Left cardiac atrium (tissue), 4 donors: ENCODE measurements around the gene MAML2. TPM values are rescaled to one million over a fixed set of nuclear protein-coding genes. Genes with fewer than 3 reads are reported as not detected.

Source experiments
- ATAC-seq, 2 donors: fragments of 200-7000 bp; cut with Tn5 transposase; one replicate each; pipeline ENCODE4 v1.9.1; 2020; ENCODE audit warnings: mild to moderate bottlenecking in 2 of 2, moderate library complexity in 2 of 2
- DNase-seq: peaks from one replicate; pipeline ENCODE4 v3.0.0-alpha.2; 2020
- intact Hi-C, 2 donors: fragments of 100-400 bp; cut with DNase I; formaldehyde crosslinking; loops; one replicate each; pipeline versions ENCODE4 v1.14.1 to v1.15.1; 2022 to 2023
- total RNA-seq, 2 donors: library from RNA; stranded (reverse); fragmentation: NEBNext Ultra II Directional; extraction: Animal tissue kit (Norgen Biotek cat#: 25700); gene quantifications; one replicate each; pipeline ENCODE4 v1.2.1, GENCODE V29; 2021
- donor health status: DM: no; HTN: yes; CAD: no.
- donor health status: DM: no; HTN: yes; CAD: no; lungs with severe emphysema.
- donor health status: DM: yes; HTN: yes; CAD: no.
- donor health status: Dilated cardiomyopathy.

The MAML2 gene
- total RNA-seq, 2 donors from 2014 or later: 6.8 to 9.3 TPM

DNA sequence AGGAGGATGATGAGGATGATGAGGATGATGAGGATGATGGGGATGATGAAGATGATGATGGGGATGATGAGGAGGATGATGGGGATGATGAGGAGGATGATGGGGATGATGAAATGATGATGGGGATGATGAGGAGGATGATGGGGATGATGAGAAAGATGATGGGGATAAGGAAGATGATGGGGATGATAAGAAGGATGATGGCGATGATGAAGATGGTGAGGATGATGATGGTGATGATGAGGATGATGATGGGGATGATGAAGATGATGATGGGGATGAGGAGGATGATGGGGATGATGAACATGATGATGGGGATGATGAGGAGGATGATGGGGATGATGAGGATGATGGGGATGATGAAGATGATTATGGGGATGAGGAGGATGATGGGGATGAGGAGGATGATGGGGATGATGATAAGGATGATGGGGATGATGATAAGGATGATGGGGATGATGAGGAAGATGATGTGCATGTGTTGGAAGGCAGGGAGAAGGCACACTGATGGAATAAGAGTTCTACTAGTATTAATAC, 340.2 kb downstream of the MAML2 start:
- no peak for ATAC-seq

DNA sequence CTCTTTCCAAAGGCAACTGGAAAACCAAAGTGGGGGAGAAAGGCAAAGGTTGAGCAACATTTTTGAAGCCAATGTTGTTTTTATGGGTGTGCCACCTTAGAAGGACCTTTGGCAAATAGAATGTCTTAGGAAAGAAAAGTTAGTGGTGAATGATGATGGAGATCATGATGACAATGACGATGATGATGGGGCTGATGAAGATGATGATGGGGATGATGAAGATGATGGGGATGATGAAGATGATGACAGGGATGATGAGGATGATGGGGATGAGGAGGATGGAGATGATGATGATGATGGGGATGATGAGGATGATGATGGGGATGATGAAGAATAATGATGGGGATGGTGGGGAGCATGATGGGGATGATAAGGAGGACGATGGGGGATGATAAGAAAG, 340.7 kb downstream of the MAML2 start:
- ATAC-seq (no peak), DNase-seq (no peak)
- intact Hi-C loops: no loop called here

More for the DNA sequence above, 340.2 kb downstream of the MAML2 start:
- intact Hi-C loops: no loop called here
- DNase-seq: no peak

DNA sequence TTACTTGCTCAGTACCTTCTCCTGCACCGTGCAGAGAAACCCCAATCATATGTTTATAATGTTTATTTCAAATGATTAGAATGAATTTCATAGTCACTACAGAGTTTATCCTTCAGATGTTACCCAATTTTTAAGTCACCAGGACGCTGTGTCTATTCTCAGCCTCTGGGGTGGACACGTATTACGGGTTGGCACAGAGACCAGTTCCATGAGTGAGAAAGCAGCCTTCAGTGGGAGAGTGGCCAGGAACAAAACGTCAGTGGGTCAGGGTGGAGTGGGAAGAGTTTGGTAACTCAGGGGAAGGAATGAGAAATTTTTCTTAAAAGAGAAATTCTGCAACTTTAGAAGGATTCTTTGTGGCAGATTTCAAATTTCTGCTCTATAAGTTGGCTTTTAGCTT, 342.0 kb downstream of the MAML2 start:
- intact Hi-C loops: no loop called here
- ATAC-seq (peak; percentile 99), DNase-seq (peak; percentile 88)

DNA sequence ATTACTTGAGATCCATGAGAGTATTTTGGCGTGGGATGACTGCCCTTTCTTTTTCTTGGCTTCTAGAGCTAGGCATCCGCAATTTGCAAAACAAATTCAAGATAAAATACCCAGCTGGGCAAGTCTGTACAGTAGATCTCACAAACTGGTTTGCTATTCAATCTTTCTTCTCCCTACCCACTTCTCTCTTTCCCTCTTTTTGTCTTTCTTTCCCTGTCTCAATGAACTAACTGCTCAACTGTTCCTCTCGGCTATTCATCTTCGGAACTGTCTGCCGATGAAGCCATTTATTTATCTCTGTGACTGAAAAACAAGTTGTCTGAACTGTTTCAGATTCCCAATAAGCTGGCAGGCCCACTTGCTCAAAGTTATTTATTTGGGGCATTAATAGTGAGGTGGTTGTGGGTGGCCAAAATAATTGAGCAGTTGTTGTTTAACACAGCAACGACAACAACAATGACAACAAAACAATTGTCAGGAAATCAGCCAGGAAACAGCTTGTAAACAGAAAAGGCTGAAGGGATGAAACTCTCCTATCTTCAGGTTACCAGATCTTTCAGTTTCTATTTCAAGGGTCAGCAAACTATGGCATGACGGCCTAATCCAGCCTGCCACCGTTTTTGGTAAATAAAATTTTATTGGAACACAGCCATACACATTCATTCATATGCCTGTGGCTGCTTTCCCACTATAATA, 343.1 kb downstream of the MAML2 start:
- ATAC-seq (peak in 1 of 2 donors; percentile 39), DNase-seq (no peak)
- intact Hi-C loops: no loop called here

DNA sequence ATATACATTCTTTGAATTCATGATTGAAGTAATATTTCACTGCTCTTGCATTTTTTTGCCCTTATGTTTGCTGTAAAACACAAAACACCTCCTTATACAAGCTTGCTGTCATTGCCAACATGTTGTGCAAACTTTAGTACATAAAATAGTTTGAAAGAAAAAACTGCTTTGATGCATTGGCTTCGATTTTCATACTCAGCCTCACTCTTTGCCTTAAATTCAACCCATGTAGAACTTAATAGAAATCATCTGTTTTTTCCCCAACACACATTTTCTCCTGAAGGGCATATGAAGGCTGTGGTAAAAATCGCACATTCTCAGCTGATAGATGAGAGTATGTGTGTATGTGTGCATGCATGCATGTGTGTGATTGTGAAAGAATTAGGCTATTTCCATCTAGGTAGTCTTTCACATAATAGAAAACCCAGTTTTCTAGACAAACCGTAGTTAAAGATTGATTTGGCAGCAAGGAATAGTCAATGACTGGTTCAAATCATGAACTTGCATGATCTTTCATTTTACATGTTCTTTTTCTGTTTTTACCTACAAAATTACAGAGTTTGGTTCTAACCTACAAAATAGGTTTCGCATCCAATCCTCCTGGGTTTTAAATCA, 346.3 kb downstream of the MAML2 start:
- intact Hi-C loops: no loop called here
- ATAC-seq: no peak
- DNase-seq: no peak

DNA sequence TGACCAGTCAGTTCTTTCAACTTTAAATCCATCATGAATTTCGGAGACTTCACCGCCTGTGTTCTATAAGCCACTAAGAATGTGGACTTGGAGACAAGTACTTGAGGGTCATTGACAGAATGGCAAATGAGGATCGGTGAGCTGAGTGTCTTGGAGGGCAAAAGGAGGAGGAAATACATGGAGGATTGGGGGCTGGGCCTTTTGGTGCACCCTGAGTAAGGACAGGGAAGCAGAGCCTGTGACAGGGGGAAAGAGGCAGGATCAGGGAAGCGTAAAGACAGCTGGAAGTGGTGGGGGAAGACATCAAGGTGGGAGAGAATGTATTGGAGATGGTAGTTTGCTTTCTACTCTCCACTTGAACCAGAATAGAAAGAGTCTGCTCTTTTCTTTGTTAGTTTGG, 348.7 kb downstream of the MAML2 start:
- ATAC-seq (no peak), DNase-seq (no peak)
- intact Hi-C loops: no loop called here

DNA sequence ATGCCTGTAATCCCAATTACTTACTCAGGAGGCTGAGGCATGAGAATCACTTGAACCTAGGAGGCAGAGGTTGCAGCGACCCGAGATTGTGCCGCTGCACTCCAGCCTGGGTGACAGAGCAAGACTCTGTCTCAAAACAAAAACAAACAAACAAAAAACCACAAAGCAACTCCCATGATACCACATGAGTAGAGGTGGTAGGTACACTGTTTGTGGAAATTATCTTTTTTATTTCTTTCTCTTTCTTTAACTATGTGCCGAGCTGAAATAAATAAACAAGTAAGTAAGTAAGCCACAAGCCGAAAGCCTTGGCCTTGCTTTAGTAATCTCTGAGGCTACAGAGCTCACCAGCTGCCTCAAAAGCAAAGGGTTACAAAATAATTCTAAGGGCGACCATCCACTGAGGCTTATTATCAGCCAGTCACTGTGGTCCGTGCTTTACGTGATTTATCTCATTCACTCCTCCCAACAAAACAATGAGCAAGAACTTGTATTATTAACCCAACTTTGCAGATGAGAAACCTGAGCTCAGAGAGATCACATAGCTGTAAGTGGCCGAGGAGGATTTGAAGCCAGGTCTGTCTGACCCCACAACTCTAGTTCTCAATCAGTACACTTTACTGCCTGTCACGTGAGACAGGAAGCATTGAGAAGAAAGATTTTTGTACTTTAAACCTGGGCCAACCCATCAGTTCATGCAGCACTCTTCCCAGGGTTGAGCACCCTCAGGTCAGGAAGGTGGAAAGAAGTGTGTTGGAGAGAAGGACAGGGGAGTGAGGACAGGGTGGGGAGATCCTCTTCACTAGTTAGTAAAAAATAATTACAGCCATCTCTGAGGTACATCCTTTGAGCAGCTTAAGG, 349.3 kb downstream of the MAML2 start:
- intact Hi-C loops: no loop called here
- no peak for DNase-seq
- ATAC-seq: no peak

DNA sequence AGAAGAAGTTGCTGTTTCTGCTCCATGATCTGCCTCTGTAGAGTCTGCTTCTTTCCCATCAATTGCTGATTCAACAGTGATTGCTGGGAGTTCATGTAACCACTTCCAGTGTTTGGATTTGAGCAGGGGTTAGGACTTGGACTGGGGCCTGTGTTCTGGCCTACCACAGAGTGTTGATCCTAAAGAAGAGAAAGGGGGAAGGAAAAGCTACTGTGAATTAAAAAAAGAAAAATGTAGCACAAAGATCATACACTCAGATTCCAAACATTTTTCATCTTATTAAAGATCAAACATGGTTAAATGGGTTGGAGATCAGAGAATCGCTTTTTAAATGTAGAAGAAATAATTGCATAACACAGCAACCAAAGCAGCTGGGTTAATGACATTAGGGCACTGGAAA, 351.4 kb downstream of the MAML2 start:
- no peak for ATAC-seq
- intact Hi-C loops: no loop called here
- DNase-seq: no peak

DNA sequence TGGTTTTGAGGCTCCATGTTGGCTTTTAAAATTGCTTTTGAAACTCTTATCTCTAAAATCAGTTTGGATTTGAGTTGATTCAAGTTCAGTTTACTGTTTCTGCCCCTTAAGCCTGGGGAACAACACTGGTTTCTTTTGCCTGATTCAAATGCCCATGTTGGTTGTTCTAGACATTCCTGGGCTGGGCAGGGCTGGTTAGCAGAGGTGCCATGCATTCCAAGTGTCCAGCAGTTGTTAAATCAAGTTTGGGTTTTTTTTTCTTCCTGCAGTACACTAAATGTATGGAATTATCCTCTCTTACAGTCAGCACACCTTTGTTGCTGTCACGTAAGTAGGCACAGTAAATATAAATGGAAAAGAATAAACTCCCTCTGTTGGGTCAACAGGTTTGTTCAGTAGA, 351.9 kb downstream of the MAML2 start:
- DNase-seq: no peak
- no peak for ATAC-seq
- intact Hi-C loops: no loop called here

DNA sequence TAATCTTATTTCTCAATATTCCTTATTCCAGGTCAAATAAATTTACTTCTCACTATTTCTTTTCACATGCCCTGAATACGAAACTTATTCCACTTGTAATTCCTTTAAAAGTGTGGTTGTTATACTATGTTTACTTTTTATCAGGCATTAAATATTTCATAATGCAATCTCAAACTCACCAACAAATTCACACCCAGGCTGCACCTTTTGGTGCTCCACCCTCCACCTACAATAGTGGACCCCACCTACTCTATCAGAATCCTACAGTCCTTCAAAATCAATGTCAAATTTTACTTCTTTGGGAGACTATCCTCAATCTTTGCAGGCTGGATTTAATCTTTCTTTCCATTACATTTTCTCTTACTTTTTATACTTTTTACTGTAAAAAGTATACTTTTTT, 353.2 kb downstream of the MAML2 start:
- intact Hi-C loops: no loop called here
- ATAC-seq (no peak), DNase-seq (no peak)

DNA sequence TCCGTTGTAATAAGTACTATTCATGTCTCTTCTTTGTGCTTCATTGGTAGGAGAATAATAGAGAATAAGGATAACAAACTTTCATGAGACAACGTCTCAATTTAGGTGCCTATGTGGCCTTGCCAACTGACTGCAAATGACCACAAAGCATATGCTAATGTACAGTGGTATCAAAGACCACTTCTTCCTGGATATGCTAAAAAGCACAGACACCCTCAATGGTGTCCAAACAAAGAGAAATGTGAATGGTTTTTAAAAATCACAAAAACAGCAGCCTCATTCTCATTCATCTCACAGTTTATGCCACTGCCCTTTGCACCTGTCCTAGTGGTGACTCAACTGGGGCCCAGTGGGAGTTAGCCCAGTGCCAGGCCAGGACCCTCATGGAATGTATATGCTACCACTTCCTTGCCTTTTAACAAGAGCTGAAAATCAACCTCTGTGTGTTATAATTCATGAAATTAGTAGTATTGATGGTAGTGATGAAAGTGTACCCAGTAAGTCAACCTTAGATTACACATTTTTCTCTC, 353.9 kb downstream of the MAML2 start:
- intact Hi-C loops: no loop called here
- ATAC-seq: no peak

DNA sequence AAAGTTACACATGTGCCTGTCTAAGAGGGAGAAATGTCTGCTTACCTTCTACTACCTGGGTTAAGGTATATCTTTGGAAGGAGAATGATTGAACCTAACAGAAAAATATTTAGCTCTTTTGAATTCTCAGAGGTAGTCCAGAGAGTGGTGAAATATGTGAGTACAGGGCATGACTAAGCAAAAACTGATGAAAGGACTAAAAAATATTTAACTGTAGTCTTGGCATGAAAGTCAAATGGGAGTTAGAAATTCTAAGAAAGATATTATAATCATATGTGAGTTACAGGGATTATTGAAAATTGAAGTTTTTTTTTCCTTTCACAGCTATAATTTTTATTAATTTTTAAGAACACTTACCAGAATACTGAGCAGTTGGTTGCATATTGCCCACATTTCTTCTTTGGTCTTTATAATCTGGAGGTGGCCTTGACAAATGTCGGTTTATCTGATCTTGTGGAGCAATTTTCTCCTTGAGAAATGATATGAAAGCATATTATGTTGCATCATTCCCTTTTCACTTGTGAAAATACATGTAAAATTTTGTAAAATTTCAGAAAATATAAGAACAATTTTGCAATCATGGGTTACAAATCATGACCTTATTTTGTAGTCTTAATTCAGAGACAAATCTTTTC, 357.7 kb downstream of the MAML2 start:
- DNase-seq (no peak), ATAC-seq (peak in 1 of 2 donors; percentile 52)
- intact Hi-C loops: no loop called here

More for the DNA sequence above, 353.9 kb downstream of the MAML2 start:
- DNase-seq: no peak

DNA sequence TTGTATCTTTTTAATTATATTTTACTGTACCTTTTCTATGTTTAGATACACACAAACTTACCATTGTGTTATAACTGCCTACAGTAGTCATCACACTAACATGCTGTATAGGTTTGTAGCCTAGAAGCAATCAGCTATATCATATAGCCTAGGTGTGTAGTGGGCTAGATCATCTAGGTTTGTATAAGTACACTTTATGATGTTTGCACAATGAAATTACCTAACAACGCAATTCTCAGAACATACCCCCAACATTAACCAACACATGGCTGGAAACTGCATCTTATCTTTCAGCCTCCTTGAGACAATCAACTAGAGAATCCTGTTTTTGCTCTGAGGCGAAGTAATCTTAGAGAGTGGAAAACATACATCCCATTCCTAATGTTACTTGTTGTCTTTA, 358.9 kb downstream of the MAML2 start:
- DNase-seq: no peak
- intact Hi-C loops: no loop called here
- ATAC-seq: no peak

DNA sequence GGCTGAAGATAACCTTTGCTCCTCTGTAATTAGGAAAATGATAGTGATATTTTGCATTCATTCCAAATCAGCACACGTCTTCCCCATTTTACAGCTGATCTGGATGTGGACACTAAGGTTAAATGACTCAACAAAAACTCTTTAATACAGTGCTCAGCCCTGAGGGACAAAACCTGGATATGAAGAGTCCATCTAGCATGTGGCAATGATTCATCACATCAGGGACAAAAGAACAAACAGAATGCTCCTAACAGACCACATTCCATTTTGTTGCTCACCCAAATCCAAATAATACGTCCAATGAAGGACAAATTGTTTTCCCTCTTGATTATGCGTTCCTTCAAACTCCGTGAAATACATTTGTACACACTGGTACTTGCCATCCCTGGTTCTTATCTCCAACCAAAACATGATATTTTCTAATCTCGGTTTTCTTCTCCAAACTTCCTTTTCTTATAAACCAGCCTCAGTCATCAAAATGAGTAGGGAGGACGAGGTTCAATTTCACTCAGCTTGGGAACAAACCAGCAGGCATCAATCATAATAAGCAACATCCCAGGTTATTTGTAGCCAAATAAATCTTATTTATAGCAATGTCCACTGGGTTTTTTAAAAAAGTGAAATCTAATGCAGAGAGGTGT, 365.3 kb downstream of the MAML2 start:
- ATAC-seq (no peak), DNase-seq (no peak)
- intact Hi-C loops: no loop called here

DNA sequence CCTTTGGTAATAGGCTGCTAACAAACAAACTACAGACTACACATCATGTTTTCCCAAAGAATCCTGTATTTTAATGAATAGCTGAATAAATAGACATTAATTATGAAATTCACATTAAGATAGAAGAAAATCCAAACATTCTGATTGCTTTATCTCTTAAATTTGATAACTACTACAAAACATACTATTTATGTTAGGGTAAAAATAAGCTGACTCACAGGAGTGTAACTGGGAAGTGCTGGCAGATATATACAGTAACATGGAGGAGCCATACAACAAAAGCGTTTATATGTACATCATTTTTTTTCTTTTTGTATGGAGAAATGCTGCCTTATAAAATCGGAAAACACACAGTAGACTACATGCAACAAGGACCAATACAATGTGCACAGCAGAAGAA, 366.4 kb downstream of the MAML2 start:
- no peak for ATAC-seq
- no peak for DNase-seq
- intact Hi-C loops: no loop called here

DNA sequence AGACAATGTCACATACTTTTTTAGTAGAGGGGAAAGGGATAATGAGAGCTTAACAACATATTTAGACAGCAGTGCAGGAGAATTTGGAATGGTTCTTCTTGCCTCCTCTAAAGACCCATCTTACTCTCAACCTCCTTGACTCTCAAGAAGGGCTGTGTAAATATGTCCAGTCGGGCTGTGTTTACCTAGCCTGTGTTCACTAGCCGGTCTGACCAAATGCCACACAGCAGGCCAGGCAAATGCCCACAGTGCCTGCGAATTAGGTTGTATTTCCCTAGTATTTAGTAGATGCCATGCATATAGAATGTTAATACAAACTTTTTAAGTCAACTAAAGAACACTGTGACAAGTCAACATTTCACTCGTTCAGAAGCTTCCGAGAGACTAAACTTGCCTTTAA, 367.7 kb downstream of the MAML2 start:
- DNase-seq (no peak), ATAC-seq (no peak)
- intact Hi-C loops: no loop called here

DNA sequence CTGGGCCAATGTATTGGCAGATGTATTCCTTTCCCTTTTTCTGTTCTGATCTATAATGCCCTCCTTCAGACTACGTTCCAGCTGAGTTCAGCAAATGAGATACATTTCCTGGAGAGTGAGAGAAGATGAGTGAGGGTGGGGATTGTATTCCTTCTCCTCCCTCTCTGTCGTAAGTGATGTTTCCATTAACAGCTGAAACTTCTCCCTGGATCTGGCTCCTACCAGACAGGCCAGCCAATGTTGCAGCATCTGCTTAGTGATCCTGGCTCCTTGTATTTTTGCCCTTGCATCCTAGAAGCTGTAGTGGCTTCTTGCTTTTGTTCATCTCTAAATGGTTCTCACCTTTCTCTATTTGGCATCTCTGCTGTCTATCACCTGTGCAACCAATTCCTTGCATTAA, 370.9 kb downstream of the MAML2 start:
- DNase-seq: no peak
- intact Hi-C loops: no loop called here
- no peak for ATAC-seq

DNA sequence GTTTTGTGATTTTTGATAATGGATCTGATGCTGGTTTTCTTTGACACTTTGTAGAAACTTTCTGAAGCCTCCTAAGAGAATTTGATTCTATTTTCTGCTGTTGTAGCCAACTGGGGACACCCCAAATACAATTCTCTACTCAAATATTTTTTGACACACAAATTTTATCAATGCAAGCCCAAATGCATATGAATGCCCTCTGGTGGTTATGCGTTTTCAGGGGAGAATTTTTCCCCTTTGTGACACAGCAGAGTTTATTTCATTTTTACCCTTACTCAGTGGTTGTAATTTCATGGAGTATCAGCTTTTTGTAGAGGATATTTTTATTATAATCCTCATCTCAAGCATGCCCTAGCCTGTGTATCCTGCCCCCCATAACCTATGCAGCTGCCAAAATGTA, 374.4 kb downstream of the MAML2 start:
- ATAC-seq (no peak), DNase-seq (no peak)
- intact Hi-C loops: no loop called here

DNA sequence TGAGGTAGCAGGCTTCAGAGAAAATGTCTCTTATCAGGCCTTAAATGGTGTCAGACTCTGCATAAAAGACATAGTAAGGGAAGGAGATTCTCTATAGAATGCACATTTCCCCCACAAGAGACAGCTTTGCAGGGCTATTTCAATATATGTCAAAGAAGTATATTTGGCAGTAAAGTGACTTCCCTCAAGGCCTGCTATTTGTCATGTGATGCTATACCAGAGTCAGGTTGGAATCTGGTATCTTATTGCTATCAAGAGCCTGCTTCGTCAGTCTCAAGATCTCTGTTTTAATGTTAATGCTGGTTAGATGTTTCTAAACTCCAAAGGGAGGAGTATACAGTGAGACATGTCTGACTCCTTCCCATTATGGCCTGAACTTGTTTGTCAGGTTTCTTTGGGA, 378.7 kb downstream of the MAML2 start:
- intact Hi-C loops: no loop called here
- ATAC-seq: no peak
- DNase-seq: no peak
